Gastrocnemius medialis (tissue), 4 donors: ENCODE results near the gene ERCC6. TPM values are rescaled to one million over a fixed set of nuclear protein-coding genes. Genes with fewer than 3 reads are reported as not detected.

Experiments
- ATAC-seq, 2 donors: fragments of 150-250 bp; one replicate each; pipeline ENCODE4 v1.9.1; 2016
- DNase-seq, 2 donors: peaks; one replicate each; pipeline ENCODE4 v3.0.0-alpha.2; 2019
- H3K27ac ChIP-seq, 4 donors: fragments of 200-600 bp; sonication (generic); 1 replicate in 1 of 4; 2 replicates in 3 of 4; pipeline ENCODE4 v1.5.1; 2016 to 2018; ENCODE audit warnings: mild to moderate bottlenecking in 2 of 4, moderate library complexity in 1 of 4
- H3K27me3 ChIP-seq, 3 donors: fragments of 200-600 bp; sonication (generic) in 2 of 3; 1 replicate in 1 of 3; 2 replicates in 2 of 3; pipeline versions ENCODE4 v1.5.1 to v1.6.0; 2016 to 2019; ENCODE audit warnings: mild to moderate bottlenecking in 1 of 3, moderate library complexity in 1 of 3
- H3K36me3 ChIP-seq, 2 donors: fragments of 200-600 bp; sonication (generic) in 1 of 2; one replicate each; pipeline ENCODE4 v1.5.1; 2017 to 2018
- H3K4me1 ChIP-seq, 2 donors: fragments of 200-600 bp; sonication (generic) in 1 of 2; one replicate each; pipeline ENCODE4 v1.5.1; 2016 to 2017; ENCODE audit warnings: mild to moderate bottlenecking in 2 of 2
- H3K4me3 ChIP-seq, 4 donors: fragments of 200-600 bp; sonication (generic) in 3 of 4; 1 replicate in 1 of 4; 2 replicates in 3 of 4; pipeline ENCODE4 v1.5.1; 2016 to 2019; ENCODE audit warnings: mild to moderate bottlenecking in 2 of 4
- H3K9me3 ChIP-seq, 3 donors: fragments of 200-600 bp; sonication (generic) in 2 of 3; 1 replicate in 1 of 3; 2 replicates in 2 of 3; pipeline ENCODE4 v1.5.1; 2016 to 2019
- CTCF ChIP-seq, 5 experiments: fragments of 450-650 bp in 3 of 5; fragments of 200-600 bp in 2 of 5; sonication (generic) in 2 of 5; IDR thresholded peaks in 4 of 5; conservative IDR thresholded peaks in 1 of 5; 1 replicate in 4 of 5; 2 replicates in 1 of 5; pipeline ENCODE4 v1.5.1; 2016 to 2019; ENCODE audit warnings: antibody characterized with exemption in 5 of 5, mild to moderate bottlenecking in 3 of 5, moderate library complexity in 3 of 5
- POLR2A ChIP-seq, 2 donors: fragments of 450-650 bp; IDR thresholded peaks; one replicate each; pipeline ENCODE4 v1.6.1; 2017; ENCODE audit warnings: antibody characterized with exemption in 2 of 2, mild to moderate bottlenecking in 2 of 2, moderate library complexity in 2 of 2
- in situ Hi-C, 4 donors: fragments of 200-750 bp; cut with MboI; loops; one replicate each; pipeline versions ENCODE4 v1.15.0 to v1.8.0; 2017; ENCODE audit warnings: low sequenced_read_pairs in 4 of 4
- intact Hi-C: fragments of 100-400 bp; cut with DNase I; formaldehyde crosslinking; loops from one replicate; pipeline ENCODE4 v1.15.1; 2023; ENCODE audit warnings: low total_unique reads
- total RNA-seq, 4 donors: library from RNA; depleted of rRNA; stranded (reverse); fragments of >200 nt; gene quantifications; one replicate each; pipeline versions ENCODE4 v1.1.0 to v1.2.3, GENCODE V29; 2016

The ERCC6 gene
- total RNA-seq, 4 donors from 2014 or later: 8.7 to 16.7 (median 10.5) TPM

GRCh38 chr10:49540056-49540797 lies 1.3 kb upstream of the ERCC6 start:
- no peak for TF ChIP-seq POLR2A (IDR thresholded peaks at IDR 0.05)
- no peak for TF ChIP-seq CTCF (IDR thresholded peaks at IDR 0.05 in 4 of 5, conservative IDR thresholded peaks at IDR 0.05 in 1 of 5)
- H3K4me1 ChIP-seq: peaks cover 12 to 16% of the 10 kb centered on the region in 2 donors
- H3K4me3 ChIP-seq: peak overlapping the region; percentile 78 to 87 (median 83)
- intact Hi-C loops: no loop called here
- H3K27ac ChIP-seq: peak overlapping the region in 2 of 4 donors; percentile 87 to 96
- H3K27me3 ChIP-seq: no peaks in the 10 kb centered on the region
- H3K36me3 ChIP-seq: no peaks in the 10 kb centered on the region
- in situ Hi-C loops: no loop called here
- DNase-seq (no peak), ATAC-seq (no peak)
- no peaks in the 10 kb centered on the region for H3K9me3 ChIP-seq

DNA sequence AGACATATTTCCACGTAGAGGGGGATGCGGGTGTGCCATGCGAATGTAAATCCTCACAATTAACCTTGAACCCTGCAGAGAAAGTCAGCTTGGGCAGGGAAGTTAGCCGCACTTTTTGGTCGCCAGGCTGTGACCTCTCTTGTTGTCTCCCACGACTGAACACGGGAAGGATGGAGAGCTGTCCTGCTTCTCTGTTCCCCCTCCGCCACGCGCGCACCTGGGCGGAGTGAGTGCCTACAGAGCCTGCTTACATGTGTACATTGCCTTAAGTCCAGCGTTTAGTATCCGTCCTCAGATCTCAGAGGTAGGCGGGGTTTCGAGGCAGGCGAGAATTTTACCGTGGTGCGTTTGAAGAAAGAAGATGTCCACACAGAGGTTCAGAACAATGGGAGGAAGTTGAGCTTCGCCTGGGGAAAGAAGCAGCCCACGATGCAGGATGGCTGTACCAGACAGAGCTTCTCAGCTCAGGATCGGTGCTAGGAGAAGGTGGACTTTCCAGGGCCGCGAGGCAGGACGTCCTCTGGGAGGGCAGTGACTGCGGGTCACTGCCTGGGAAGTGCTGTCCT lies 482 bp upstream of the ERCC6 start:
- intact Hi-C loops (loop anchor here (10.0 kb wide), 1 partner anchor 1085 kb away; the partner anchor contains the start of gene SGMS1), in situ Hi-C loops (no loop called here)
- peak overlapping the region; percentile 78 to 87 (median 83) for H3K4me3 ChIP-seq
- H3K36me3 ChIP-seq: no peaks in the 10 kb centered on the region
- peaks cover 12 to 16% of the 10 kb centered on the region in 2 donors for H3K4me1 ChIP-seq
- peak overlapping the region; percentile 87 to 96 (median 90) for H3K27ac ChIP-seq
- no peaks in the 10 kb centered on the region for H3K27me3 ChIP-seq
- ATAC-seq: peak; percentile 47 to 53
- no peaks in the 10 kb centered on the region for H3K9me3 ChIP-seq
- DNase-seq: peak in 1 of 2 donors; percentile 22
- TF ChIP-seq POLR2A (IDR thresholded peaks at IDR 0.05) (no peak), CTCF (IDR thresholded peaks at IDR 0.05 in 4 of 5, conservative IDR thresholded peaks at IDR 0.05 in 1 of 5) (no peak)

DNA sequence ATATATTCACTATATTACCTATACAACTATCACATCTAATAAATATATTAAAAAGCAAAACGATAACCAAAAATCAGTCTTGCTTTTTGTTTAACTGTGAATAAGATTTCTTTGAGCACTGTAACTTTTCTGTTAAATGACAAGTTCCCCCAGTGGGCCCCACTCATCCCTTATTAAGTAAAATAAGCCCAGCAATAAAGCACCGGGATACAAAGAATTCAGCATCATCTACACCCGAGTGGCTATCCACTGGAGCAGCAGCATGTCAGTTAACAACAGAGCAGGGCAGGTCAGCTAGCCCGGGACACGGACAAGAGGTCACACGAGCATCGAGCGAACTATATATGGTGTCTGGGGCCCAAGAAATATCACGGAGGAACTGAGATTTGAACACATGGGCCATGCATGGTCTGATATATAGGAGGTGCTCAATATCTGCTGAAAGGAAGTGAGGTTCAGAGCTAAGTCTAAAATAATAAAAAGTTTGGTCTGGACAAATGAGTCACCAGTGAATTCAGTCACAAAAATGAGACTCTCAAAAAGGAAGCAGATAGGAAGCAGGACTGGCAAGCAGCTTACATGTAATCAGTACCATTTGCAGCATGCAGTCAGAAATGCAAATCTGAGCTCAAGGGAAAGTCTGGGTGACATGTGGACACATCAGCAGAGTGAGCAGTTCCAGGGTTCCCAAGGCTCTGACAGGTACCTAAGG lies 4.1 kb downstream of the ERCC6 start:
- no peak for ATAC-seq
- H3K4me1 ChIP-seq: peaks cover 10 to 15% of the 10 kb centered on the region in 2 donors
- intact Hi-C loops: loop anchor here (10.0 kb wide), 1 partner anchor 1090 kb away; the partner anchor contains the start of gene SGMS1

DNA sequence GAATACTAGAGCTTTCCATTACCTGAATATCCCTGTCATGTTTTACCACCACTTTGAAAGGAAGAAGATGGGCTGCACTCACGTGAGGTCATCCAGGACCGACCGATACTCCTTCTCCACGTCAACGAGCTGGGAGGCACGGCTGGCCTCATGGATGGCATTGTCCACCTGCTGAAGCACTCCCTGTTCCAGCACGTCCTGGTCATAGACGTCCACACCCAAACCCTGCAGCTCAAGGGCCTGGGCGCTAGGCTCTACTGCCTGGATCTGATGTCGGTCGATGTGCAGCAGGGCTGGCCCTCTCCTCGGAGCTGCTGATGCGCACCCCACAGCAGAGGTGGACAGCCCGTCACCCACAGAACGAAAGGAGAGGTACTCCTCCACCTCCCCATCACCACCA lies 6.5 kb downstream of the ERCC6 start:
- no peak overlapping the region for H3K4me3 ChIP-seq
- TF ChIP-seq CTCF (IDR thresholded peaks at IDR 0.05 in 4 of 5, conservative IDR thresholded peaks at IDR 0.05 in 1 of 5) (no peak), POLR2A (IDR thresholded peaks at IDR 0.05) (no peak)
- peaks cover 0 to 4% of the 10 kb centered on the region in 2 donors for H3K4me1 ChIP-seq
- no peaks in the 10 kb centered on the region for H3K9me3 ChIP-seq
- H3K27me3 ChIP-seq: no peaks in the 10 kb centered on the region
- peaks cover 0 to 39% of the 10 kb centered on the region in 2 donors for H3K36me3 ChIP-seq
- DNase-seq (no peak), ATAC-seq (no peak)
- intact Hi-C loops: loop anchor here (10.0 kb wide), 1 partner anchor 1092 kb away; the partner anchor contains the start of gene SGMS1
- H3K27ac ChIP-seq: no peak overlapping the region
- in situ Hi-C loops: no loop called here

More for the DNA sequence above, 4.1 kb downstream of the ERCC6 start:
- Histone ChIP-seq H3K36me3 (peaks cover 0 to 26% of the 10 kb centered on the region in 2 donors), H3K9me3 (no peaks in the 10 kb centered on the region), H3K27ac (no peak overlapping the region), H3K4me3 (no peak overlapping the region), H3K27me3 (no peaks in the 10 kb centered on the region)
- DNase-seq: no peak
- in situ Hi-C loops: no loop called here
- TF ChIP-seq POLR2A (IDR thresholded peaks at IDR 0.05) (no peak), CTCF (IDR thresholded peaks at IDR 0.05 in 4 of 5, conservative IDR thresholded peaks at IDR 0.05 in 1 of 5) (no peak)
